Lung (tissue), 12 donors: ENCODE results near the gene NHLH2. TPM values are rescaled to one million over a fixed set of nuclear protein-coding genes. Genes with fewer than 3 reads are reported as not detected.

Source experiments
- ATAC-seq: fragments of 200-7000 bp; cut with Tn5 transposase; one replicate; pipeline ENCODE4 v1.9.1; 2020; ENCODE audit warnings: moderate number of reproducible peaks; ENCODE audit not compliant: insufficient read depth, low FRiP score
- DNase-seq, 3 donors: peaks; one replicate each; pipeline ENCODE4 v3.0.0-alpha.2; 2013 to 2017
- H3K27ac ChIP-seq, 2 donors: one replicate each; pipeline ENCODE4 v1.5.1; 2013; ENCODE audit warnings: mild to moderate bottlenecking in 2 of 2, moderate library complexity in 2 of 2, control low read depth in 1 of 2, inconsistent platforms in 1 of 2, low read depth in 1 of 2, low read length in 1 of 2
- H3K27me3 ChIP-seq, 3 donors: one replicate each; pipeline ENCODE4 v1.5.1; 2013; ENCODE audit warnings: low read length in 2 of 3; ENCODE audit not compliant: control insufficient read depth in 3 of 3, insufficient read depth in 3 of 3
- H3K36me3 ChIP-seq, 4 donors: one replicate each; pipeline ENCODE4 v1.5.1; 2013; ENCODE audit warnings: low read length in 4 of 4, mild to moderate bottlenecking in 1 of 4, moderate library complexity in 1 of 4; ENCODE audit not compliant: control insufficient read depth in 4 of 4, insufficient read depth in 4 of 4
- H3K4me1 ChIP-seq, 5 donors: one replicate each; pipeline ENCODE4 v1.5.1; 2013; ENCODE audit warnings: low read length in 5 of 5, mild to moderate bottlenecking in 2 of 5, moderate library complexity in 1 of 5; ENCODE audit not compliant: control insufficient read depth in 5 of 5, insufficient read depth in 5 of 5
- H3K4me3 ChIP-seq: one replicate; pipeline ENCODE4 v1.5.1; 2013; ENCODE audit warnings: mild to moderate bottlenecking, control low read depth, moderate library complexity
- H3K9ac ChIP-seq, 2 donors: one replicate each; pipeline ENCODE4 v1.5.1; 2013; ENCODE audit warnings: low read length in 2 of 2, control low read depth in 1 of 2; ENCODE audit not compliant: insufficient read depth in 1 of 2
- H3K9me3 ChIP-seq, 4 donors: one replicate each; pipeline ENCODE4 v1.5.1; 2013; ENCODE audit warnings: low read length in 3 of 4, mild to moderate bottlenecking in 1 of 4, moderate library complexity in 1 of 4; ENCODE audit not compliant: control insufficient read depth in 4 of 4, insufficient read depth in 3 of 4
- WGBS, 2 donors: extraction: QIAGEN DNeasy Blood & Tissue Kit; methylation state at CpG; one replicate each; pipeline ENCODE4 v1.1.7; 2013; 5-methylcytosine and 5-hydroxymethylcytosine counted together
- polyA plus RNA-seq, 2 donors: library from polyadenylated mRNA; stranded (reverse); fragments of 200-250 nt; gene quantifications; one replicate each; pipeline ENCODE4 v1.2.1, GENCODE V29; 2013
- total RNA-seq, 2 donors: library from RNA; depleted of rRNA in 1 of 2; stranded (reverse); fragments of >200 nt in 1 of 2; gene quantifications; one replicate each; pipeline ENCODE4 v1.2.1, GENCODE V29; 2014 to 2021
- TF ChIP-seq, protein P1 (sequence below): IDR thresholded peaks from 2 replicates; pipeline ENCODE4 v1.5.1; 2012; ENCODE audit warnings: mild to moderate bottlenecking; ENCODE audit errors: control extremely low read depth, extremely low read depth
- donor health status: control.
- donor health status: control.
- donor health status: Bipolar disorder and iron deficiency.
- donor health status: healthy.
- donor health status: DM: yes; HTN: yes; CAD: no.

The NHLH2 gene
- total and polyA plus RNA-seq, 4 donors, result 0.04 to 0.18 TPM; not detected in 2

DNA sequence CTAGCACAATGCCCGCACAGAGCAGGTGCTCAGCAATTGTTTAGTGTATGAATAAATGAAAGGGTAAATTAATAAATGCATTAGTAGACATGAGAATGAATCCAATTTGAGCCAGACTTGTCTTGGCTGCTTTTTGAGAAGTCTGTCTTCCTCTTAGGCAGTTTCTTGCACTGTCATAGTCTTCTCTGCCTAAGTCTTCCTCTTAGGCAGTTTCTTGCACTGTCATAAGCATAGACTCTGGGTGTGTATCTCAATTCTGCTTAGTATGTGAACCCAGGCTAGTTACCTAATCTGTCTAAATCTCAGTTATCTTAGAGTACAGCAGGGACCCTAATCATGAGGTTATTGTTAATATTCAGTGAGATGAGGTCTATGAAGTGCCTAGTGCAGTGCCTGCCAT is 27.2 kb downstream of the NHLH2 start:
- 98 to 99% methylated on average over 1 of the region's 1 CpG for whole genome bisulfite sequencing, 2 donors
- H3K4me1 ChIP-seq, result peaks cover 0 to 11% (median 0%) of the 10 kb centered on the region in 5 donors
- H3K4me3 ChIP-seq, result no peak overlapping the region
- ATAC-seq, result no peak
- no peaks in the 10 kb centered on the region for H3K27me3 ChIP-seq
- no peaks in the 10 kb centered on the region for H3K36me3 ChIP-seq
- H3K9ac ChIP-seq, result no peak overlapping the region
- H3K9me3 ChIP-seq, result peaks cover 0 to 1% (median 0%) of the 10 kb centered on the region in 4 donors
- TF ChIP-seq, protein P1, sequence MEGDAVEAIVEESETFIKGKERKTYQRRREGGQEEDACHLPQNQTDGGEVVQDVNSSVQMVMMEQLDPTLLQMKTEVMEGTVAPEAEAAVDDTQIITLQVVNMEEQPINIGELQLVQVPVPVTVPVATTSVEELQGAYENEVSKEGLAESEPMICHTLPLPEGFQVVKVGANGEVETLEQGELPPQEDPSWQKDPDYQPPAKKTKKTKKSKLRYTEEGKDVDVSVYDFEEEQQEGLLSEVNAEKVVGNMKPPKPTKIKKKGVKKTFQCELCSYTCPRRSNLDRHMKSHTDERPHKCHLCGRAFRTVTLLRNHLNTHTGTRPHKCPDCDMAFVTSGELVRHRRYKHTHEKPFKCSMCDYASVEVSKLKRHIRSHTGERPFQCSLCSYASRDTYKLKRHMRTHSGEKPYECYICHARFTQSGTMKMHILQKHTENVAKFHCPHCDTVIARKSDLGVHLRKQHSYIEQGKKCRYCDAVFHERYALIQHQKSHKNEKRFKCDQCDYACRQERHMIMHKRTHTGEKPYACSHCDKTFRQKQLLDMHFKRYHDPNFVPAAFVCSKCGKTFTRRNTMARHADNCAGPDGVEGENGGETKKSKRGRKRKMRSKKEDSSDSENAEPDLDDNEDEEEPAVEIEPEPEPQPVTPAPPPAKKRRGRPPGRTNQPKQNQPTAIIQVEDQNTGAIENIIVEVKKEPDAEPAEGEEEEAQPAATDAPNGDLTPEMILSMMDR, result no peak
- DNase-seq, result no peak
- no peak overlapping the region for H3K27ac ChIP-seq

DNA sequence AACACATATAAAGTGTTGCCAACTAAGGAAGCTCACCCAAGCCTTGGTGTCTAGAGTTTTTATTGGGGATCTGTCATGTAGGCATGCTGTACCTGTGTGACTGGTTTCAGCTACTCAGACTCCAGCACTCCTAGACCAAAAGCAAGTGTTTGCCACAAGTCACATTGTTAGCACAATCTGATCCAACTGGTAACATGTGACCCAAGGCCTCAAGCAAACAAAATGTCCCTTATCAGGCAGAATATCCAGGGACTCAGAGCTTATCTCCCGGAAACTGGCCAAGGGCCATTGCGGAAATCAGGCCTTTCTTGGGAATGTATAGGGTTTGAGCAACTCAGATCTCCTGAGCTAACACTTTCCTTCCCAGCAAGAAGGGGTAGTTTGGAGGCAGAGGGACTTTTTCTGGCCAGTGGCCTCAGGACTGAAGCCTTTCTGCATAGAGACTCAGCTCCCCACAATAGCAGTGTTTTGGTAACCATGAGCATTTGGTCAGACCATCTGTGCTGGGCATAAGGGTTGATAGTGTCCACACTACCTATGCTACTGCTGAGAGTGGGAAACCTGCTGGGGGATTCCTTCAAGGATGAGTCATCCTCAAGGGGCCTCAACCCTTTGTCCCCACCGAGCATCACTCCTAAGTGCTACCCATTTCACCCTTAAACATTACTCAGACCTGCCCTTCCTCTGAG is 29.6 kb downstream of the NHLH2 start:
- Histone ChIP-seq H3K9ac (no peak overlapping the region), H3K27ac (peak overlapping the region in 1 of 2 donors; percentile 68), H3K27me3 (no peaks in the 10 kb centered on the region), H3K4me3 (no peak overlapping the region), H3K36me3 (no peaks in the 10 kb centered on the region), H3K4me1 (peaks cover 0 to 11% (median 0%) of the 10 kb centered on the region in 5 donors), H3K9me3 (no peaks in the 10 kb centered on the region)
- 47 to 71% methylated on average over 3 of the region's 3 CpGs for WGBS, 2 donors
- DNase-seq (peak; percentile 6 to 69 (median 28)), ATAC-seq (peak; percentile 54)
- TF ChIP-seq, protein P1, result no peak

DNA sequence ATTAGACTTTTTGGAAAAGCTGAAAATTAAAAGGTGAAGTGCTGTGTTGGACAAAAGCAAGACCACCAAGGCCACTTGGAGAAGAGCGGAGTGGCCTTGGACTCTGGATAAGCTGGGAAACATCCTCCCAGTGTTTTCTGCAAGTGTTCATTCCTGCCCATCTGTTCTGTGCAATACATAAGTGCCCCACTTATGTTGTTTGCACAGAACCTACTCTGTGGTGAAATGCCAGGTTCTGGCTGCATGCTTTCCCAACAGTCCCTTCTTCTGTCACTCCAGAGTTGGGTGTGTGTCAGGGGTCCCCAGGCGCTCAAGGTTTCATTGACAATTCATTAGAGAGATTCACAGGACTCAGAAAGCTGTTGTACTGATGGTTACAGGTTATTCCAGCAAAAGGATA is 30.3 kb downstream of the NHLH2 start:
- H3K27me3 ChIP-seq, result no peaks in the 10 kb centered on the region
- no peaks in the 10 kb centered on the region for H3K9me3 ChIP-seq
- TF ChIP-seq, protein P1, result no peak
- DNase-seq (no peak), ATAC-seq (no peak)
- no peak overlapping the region for H3K4me3 ChIP-seq
- 74 to 90% methylated on average over 2 of the region's 2 CpGs for WGBS, 2 donors
- H3K36me3 ChIP-seq, result no peaks in the 10 kb centered on the region
- peaks cover 0 to 11% (median 0%) of the 10 kb centered on the region in 5 donors for H3K4me1 ChIP-seq
- H3K9ac ChIP-seq, result no peak overlapping the region
- H3K27ac ChIP-seq, result peak overlapping the region in 1 of 2 donors; percentile 37
